ENCODE measurements around the gene IL1B. TPM values are rescaled to one million over a fixed set of nuclear protein-coding genes. Genes with fewer than 3 reads are reported as not detected.

The IL1B gene
- total RNA-seq, 1 donor from 2014 or later, result 2.5 TPM

- Histone ChIP-seq H3K4me1 (no peaks in the 10 kb centered on the region), H3K9me3 (no peaks in the 10 kb centered on the region), H3K27me3 (no peaks in the 10 kb centered on the region), H3K27ac (no peak overlapping the region), H3K4me3 (no peak overlapping the region), H3K36me3 (no peaks in the 10 kb centered on the region)
- intact Hi-C loops (cut with DNase I), result loop anchor here (5.0 kb wide), 1 partner anchor 134 kb away; no protein-coding TSS in a partner anchor
- DNase-seq (ENCODE audit: extremely low spot score in 2 of 2), result no peak
- TF ChIP-seq CTCF (IDR thresholded peaks at IDR 0.05) (no peak), POLR2AphosphoS5 (IDR thresholded peaks at IDR 0.05; ENCODE audit: insufficient read depth in 1 of 2, low read depth in 1 of 2) (no peak), POLR2A (IDR thresholded peaks at IDR 0.05) (no peak)
Observed at GRCh38 chr2:112881217-112881985, 44.8 kb upstream of the IL1B start.

GRCh38 chr2:112880696-112881095, 44.1 kb upstream of the IL1B start:
- Histone ChIP-seq H3K4me3 (no peak overlapping the region), H3K27me3 (no peaks in the 10 kb centered on the region), H3K27ac (no peak overlapping the region), H3K4me1 (no peaks in the 10 kb centered on the region), H3K9me3 (no peaks in the 10 kb centered on the region), H3K36me3 (no peaks in the 10 kb centered on the region)
- no peak for TF ChIP-seq POLR2A (IDR thresholded peaks at IDR 0.05)
- TF ChIP-seq CTCF (IDR thresholded peaks at IDR 0.05), result no peak
- no peak for TF ChIP-seq POLR2AphosphoS5 (IDR thresholded peaks at IDR 0.05; ENCODE audit: insufficient read depth in 1 of 2, low read depth in 1 of 2)
- no peak for DNase-seq (ENCODE audit: extremely low spot score in 2 of 2)
- intact Hi-C loops (cut with DNase I), result loop anchor here (5.0 kb wide), 1 partner anchor 133 kb away; no protein-coding TSS in a partner anchor

- Histone ChIP-seq H3K36me3 (no peaks in the 10 kb centered on the region), H3K4me1 (no peaks in the 10 kb centered on the region), H3K27me3 (no peaks in the 10 kb centered on the region), H3K27ac (no peak overlapping the region), H3K9me3 (no peaks in the 10 kb centered on the region), H3K4me3 (no peak overlapping the region)
- DNase-seq (ENCODE audit: extremely low spot score in 2 of 2), result no peak
- TF ChIP-seq CTCF (IDR thresholded peaks at IDR 0.05) (no peak), POLR2AphosphoS5 (IDR thresholded peaks at IDR 0.05; ENCODE audit: insufficient read depth in 1 of 2, low read depth in 1 of 2) (no peak)
- intact Hi-C loops (cut with DNase I), result loop anchor here (5.0 kb wide), 1 partner anchor 133 kb away; no protein-coding TSS in a partner anchor
Observed at GRCh38 chr2:112880091-112880531, 43.5 kb upstream of the IL1B start.

- Histone ChIP-seq H3K36me3 (no peaks in the 10 kb centered on the region), H3K27ac (no peak overlapping the region), H3K4me1 (no peaks in the 10 kb centered on the region), H3K9me3 (no peaks in the 10 kb centered on the region), H3K27me3 (no peaks in the 10 kb centered on the region), H3K4me3 (no peak overlapping the region)
- intact Hi-C loops (cut with DNase I), result loop anchor here (5.0 kb wide), 1 partner anchor 132 kb away; no protein-coding TSS in a partner anchor
- DNase-seq (ENCODE audit: extremely low spot score in 2 of 2), result no peak
- TF ChIP-seq POLR2AphosphoS5 (IDR thresholded peaks at IDR 0.05; ENCODE audit: insufficient read depth in 1 of 2, low read depth in 1 of 2) (no peak), CTCF (IDR thresholded peaks at IDR 0.05) (no peak), POLR2A (IDR thresholded peaks at IDR 0.05) (no peak)
Observed at GRCh38 chr2:112879491-112880041, 43.0 kb upstream of the IL1B start.

- Histone ChIP-seq H3K36me3 (no peaks in the 10 kb centered on the region), H3K9me3 (no peaks in the 10 kb centered on the region), H3K27ac (no peak overlapping the region), H3K4me1 (no peaks in the 10 kb centered on the region), H3K4me3 (no peak overlapping the region), H3K27me3 (no peaks in the 10 kb centered on the region)
- no peak for DNase-seq (ENCODE audit: extremely low spot score in 2 of 2)
- no peak for TF ChIP-seq CTCF (IDR thresholded peaks at IDR 0.05)
- intact Hi-C loops (cut with DNase I), result no loop called here
Observed at GRCh38 chr2:112877423-112877822, 40.8 kb upstream of the IL1B start.
